ENCODE measurements around the gene ERC2.

ERC2 gene

GRCh38 chr3:56222866-56223265 is 245.4 kb downstream of the ERC2 start:
- Histone ChIP-seq H3K36me3 (ENCODE audit: insufficient read depth, low read length) (no peaks in the 10 kb centered on the region), H3K9me2 (ENCODE audit: low read depth, low read length) (no peaks in the 10 kb centered on the region), H3K9me3 (ENCODE audit: low read length) (no peaks in the 10 kb centered on the region), H3K27me3 (ENCODE audit: insufficient read depth, low read length) (no peaks in the 10 kb centered on the region), H3F3A (ENCODE audit: insufficient read depth, low read length) (no peaks in the 10 kb centered on the region), H3K4me3 (ENCODE audit: low read depth, low read length, poor library complexity, severe bottlenecking) (no peak overlapping the region), H3K27ac (ENCODE audit: low read depth, low read length, poor library complexity, severe bottlenecking) (no peak overlapping the region), H3K4me1 (ENCODE audit: insufficient read depth, low read length, severe bottlenecking) (no peaks in the 10 kb centered on the region), H3K4me2 (ENCODE audit: low read length) (no peak overlapping the region), H3K79me2 (ENCODE audit: insufficient read depth, low read length) (no peaks in the 10 kb centered on the region), H2AFZ (ENCODE audit: low read length) (no peak overlapping the region), H4K20me1 (ENCODE audit: insufficient read depth, low read length) (no peaks in the 10 kb centered on the region), H3K9ac (ENCODE audit: low read length) (no peak overlapping the region)
- TF ChIP-seq CTCF (IDR thresholded peaks at IDR 0.05; ENCODE audit: low read length) (no peak), EZH2 (IDR thresholded peaks at IDR 0.05; ENCODE audit: borderline replicate concordance, low read length) (no peak)

- Histone ChIP-seq H4K20me1 (ENCODE audit: insufficient read depth, low read length) (no peaks in the 10 kb centered on the region), H3K27ac (ENCODE audit: low read depth, low read length, poor library complexity, severe bottlenecking) (no peak overlapping the region), H3K9ac (ENCODE audit: low read length) (no peak overlapping the region), H3K27me3 (ENCODE audit: insufficient read depth, low read length) (no peaks in the 10 kb centered on the region), H3K9me2 (ENCODE audit: low read depth, low read length) (no peaks in the 10 kb centered on the region), H3K9me3 (ENCODE audit: low read length) (no peaks in the 10 kb centered on the region), H3K79me2 (ENCODE audit: insufficient read depth, low read length) (no peaks in the 10 kb centered on the region), H3K4me3 (ENCODE audit: low read depth, low read length, poor library complexity, severe bottlenecking) (no peak overlapping the region), H3K4me1 (ENCODE audit: insufficient read depth, low read length, severe bottlenecking) (no peaks in the 10 kb centered on the region), H3F3A (ENCODE audit: insufficient read depth, low read length) (no peaks in the 10 kb centered on the region), H3K4me2 (ENCODE audit: low read length) (no peak overlapping the region), H3K36me3 (ENCODE audit: insufficient read depth, low read length) (no peaks in the 10 kb centered on the region), H2AFZ (ENCODE audit: low read length) (no peak overlapping the region)
- TF ChIP-seq EZH2 (IDR thresholded peaks at IDR 0.05; ENCODE audit: borderline replicate concordance, low read length) (no peak), CTCF (IDR thresholded peaks at IDR 0.05; ENCODE audit: low read length) (no peak)
Observed at GRCh38 chr3:56219894-56220805, 248.1 kb downstream of the ERC2 start.

GRCh38 chr3:56209982-56210751 is 258.1 kb downstream of the ERC2 start:
- TF ChIP-seq EZH2 (IDR thresholded peaks at IDR 0.05; ENCODE audit: borderline replicate concordance, low read length), result no peak
- TF ChIP-seq CTCF (IDR thresholded peaks at IDR 0.05; ENCODE audit: low read length), result no peak
- no peak overlapping the region for H3K4me2 ChIP-seq (ENCODE audit: low read length)
- H3K36me3 ChIP-seq (ENCODE audit: insufficient read depth, low read length), result no peaks in the 10 kb centered on the region
- no peaks in the 10 kb centered on the region for H3K9me2 ChIP-seq (ENCODE audit: low read depth, low read length)
- no peaks in the 10 kb centered on the region for H4K20me1 ChIP-seq (ENCODE audit: insufficient read depth, low read length)
- no peak overlapping the region for H3K9ac ChIP-seq (ENCODE audit: low read length)
- no peaks in the 10 kb centered on the region for H3K9me3 ChIP-seq (ENCODE audit: low read length)
- H2AFZ ChIP-seq (ENCODE audit: low read length), result no peak overlapping the region
- no peaks in the 10 kb centered on the region for H3K4me1 ChIP-seq (ENCODE audit: insufficient read depth, low read length, severe bottlenecking)
- no peaks in the 10 kb centered on the region for H3F3A ChIP-seq (ENCODE audit: insufficient read depth, low read length)
- no peaks in the 10 kb centered on the region for H3K27me3 ChIP-seq (ENCODE audit: insufficient read depth, low read length)
- H3K27ac ChIP-seq (ENCODE audit: low read depth, low read length, poor library complexity, severe bottlenecking), result no peak overlapping the region
- H3K4me3 ChIP-seq (ENCODE audit: low read depth, low read length, poor library complexity, severe bottlenecking), result no peak overlapping the region
- H3K79me2 ChIP-seq (ENCODE audit: insufficient read depth, low read length), result no peaks in the 10 kb centered on the region
